ENCODE data around the gene PDZK1IP1.

DNA sequence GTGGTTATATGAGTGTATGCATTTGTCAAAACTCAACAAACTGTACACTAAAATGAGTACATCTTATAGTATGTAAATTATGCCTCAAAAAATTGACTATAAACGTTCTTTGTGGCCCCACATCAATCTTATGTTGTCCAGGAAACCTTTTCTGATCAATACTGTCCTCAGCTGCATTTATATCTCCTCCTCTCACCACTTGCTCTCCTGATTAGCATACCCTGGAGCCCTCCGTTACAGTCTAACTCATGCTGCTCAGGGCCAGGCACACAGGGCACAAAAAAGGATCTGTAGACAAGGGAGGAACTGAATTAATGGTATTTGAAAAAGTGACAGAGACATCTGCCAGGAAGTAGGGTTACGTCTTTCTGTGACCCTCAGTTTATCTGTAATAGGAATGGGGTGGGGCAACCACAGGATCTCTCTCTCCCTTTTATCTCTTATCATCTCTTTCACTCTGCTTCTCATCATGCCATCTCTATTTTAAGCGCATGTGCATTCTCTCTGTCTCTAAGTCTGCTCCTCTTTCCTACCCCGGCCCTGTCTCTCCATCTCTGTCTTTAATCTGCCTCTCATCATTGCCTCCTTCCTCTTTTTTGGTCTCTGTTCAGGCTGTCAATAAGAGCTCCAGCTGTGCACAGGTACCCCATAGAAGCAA, 49.2 kb upstream of the PDZK1IP1 start:
- TF ChIP-seq, protein P1, sequence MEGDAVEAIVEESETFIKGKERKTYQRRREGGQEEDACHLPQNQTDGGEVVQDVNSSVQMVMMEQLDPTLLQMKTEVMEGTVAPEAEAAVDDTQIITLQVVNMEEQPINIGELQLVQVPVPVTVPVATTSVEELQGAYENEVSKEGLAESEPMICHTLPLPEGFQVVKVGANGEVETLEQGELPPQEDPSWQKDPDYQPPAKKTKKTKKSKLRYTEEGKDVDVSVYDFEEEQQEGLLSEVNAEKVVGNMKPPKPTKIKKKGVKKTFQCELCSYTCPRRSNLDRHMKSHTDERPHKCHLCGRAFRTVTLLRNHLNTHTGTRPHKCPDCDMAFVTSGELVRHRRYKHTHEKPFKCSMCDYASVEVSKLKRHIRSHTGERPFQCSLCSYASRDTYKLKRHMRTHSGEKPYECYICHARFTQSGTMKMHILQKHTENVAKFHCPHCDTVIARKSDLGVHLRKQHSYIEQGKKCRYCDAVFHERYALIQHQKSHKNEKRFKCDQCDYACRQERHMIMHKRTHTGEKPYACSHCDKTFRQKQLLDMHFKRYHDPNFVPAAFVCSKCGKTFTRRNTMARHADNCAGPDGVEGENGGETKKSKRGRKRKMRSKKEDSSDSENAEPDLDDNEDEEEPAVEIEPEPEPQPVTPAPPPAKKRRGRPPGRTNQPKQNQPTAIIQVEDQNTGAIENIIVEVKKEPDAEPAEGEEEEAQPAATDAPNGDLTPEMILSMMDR (IDR thresholded peaks at IDR 0.05): no peak
- TF ChIP-seq POLR2A (IDR thresholded peaks at IDR 0.05): no peak

All from adrenal gland (tissue), 5 donors.